H9 (cell line): ENCODE measurements around the gene PRKAG2. TPM values are rescaled to one million over a fixed set of nuclear protein-coding genes. Genes with fewer than 3 reads are reported as not detected.

ENCODE experiments used
- DNase-seq: peaks from one replicate; pipeline ENCODE4 v3.0.0-alpha.2; 2017
- H2AFZ ChIP-seq: one replicate; pipeline ENCODE4 v1.6.1; 2013; ENCODE audit warnings: mild to moderate bottlenecking, low read length, control low read depth, moderate library complexity
- H2AK5ac ChIP-seq: 2 replicates; pipeline ENCODE4 v1.6.1; 2013; ENCODE audit warnings: low read length, control low read depth, mixed read lengths; ENCODE audit not compliant: insufficient read length
- H2BK120ac ChIP-seq: one replicate; pipeline ENCODE4 v1.6.1; 2013; ENCODE audit warnings: low read depth, mild to moderate bottlenecking, low read length, control low read depth, inconsistent platforms; ENCODE audit not compliant: poor library complexity, severe bottlenecking
- H2BK12ac ChIP-seq: 2 replicates; pipeline ENCODE4 v1.6.1; 2013; ENCODE audit warnings: low read length, control low read depth, mixed read lengths, low read depth; ENCODE audit not compliant: insufficient read length
- H2BK15ac ChIP-seq: 2 replicates; pipeline ENCODE4 v1.6.1; 2013; ENCODE audit warnings: low read depth, low read length, control low read depth
- H2BK20ac ChIP-seq: one replicate; pipeline ENCODE4 v1.6.1; 2013; ENCODE audit warnings: low read depth, mild to moderate bottlenecking, low read length, control low read depth, inconsistent platforms; ENCODE audit not compliant: poor library complexity, severe bottlenecking
- H2BK5ac ChIP-seq: 2 replicates; pipeline ENCODE4 v1.6.1; 2013; ENCODE audit warnings: low read length, control low read depth, mixed read lengths; ENCODE audit not compliant: insufficient read length
- H3K14ac ChIP-seq: 2 replicates; pipeline ENCODE4 v1.6.1; 2013; ENCODE audit warnings: low read length, control low read depth; ENCODE audit not compliant: insufficient read depth
- H3K18ac ChIP-seq: 2 replicates; pipeline ENCODE4 v1.6.1; 2013; ENCODE audit warnings: low read depth, mild to moderate bottlenecking, mixed read lengths, low read length, control low read depth; ENCODE audit not compliant: insufficient read length
- H3K23ac ChIP-seq: 2 replicates; pipeline ENCODE4 v1.6.1; 2013; ENCODE audit warnings: low read length, control low read depth, mixed read lengths, low read depth; ENCODE audit not compliant: insufficient read length
- H3K23me2 ChIP-seq: 2 replicates; pipeline ENCODE4 v1.6.1; 2013; ENCODE audit warnings: low read depth, mild to moderate bottlenecking, mixed read lengths, low read length, control low read depth; ENCODE audit not compliant: insufficient read length, poor library complexity, severe bottlenecking
- H3K27ac ChIP-seq: 2 replicates; pipeline ENCODE4 v1.5.1; 2013; ENCODE audit warnings: low read length, control low read depth, mixed read lengths, low read depth; ENCODE audit not compliant: insufficient read length
- H3K27me3 ChIP-seq: 2 replicates; pipeline ENCODE4 v1.6.1; 2013; ENCODE audit warnings: low read length, control low read depth, inconsistent platforms; ENCODE audit not compliant: insufficient read depth
- H3K4ac ChIP-seq: 2 replicates; pipeline ENCODE4 v1.6.1; 2013; ENCODE audit warnings: low read depth, mild to moderate bottlenecking, control low read depth, inconsistent platforms, low read length, moderate library complexity
- H3K4me1 ChIP-seq: 2 replicates; pipeline ENCODE4 v1.6.1; 2013; ENCODE audit warnings: low read length, control low read depth, inconsistent platforms; ENCODE audit not compliant: insufficient read depth
- H3K4me2 ChIP-seq: 2 replicates; pipeline ENCODE4 v1.6.1; 2013; ENCODE audit warnings: low read length, control low read depth, mixed read lengths; ENCODE audit not compliant: insufficient read length, insufficient read depth
- H3K56ac ChIP-seq: 2 replicates; pipeline ENCODE4 v1.6.1; 2013; ENCODE audit warnings: low read depth, mild to moderate bottlenecking, mixed read lengths, low read length, control low read depth; ENCODE audit not compliant: insufficient read length
- H3K79me1 ChIP-seq: 2 replicates; pipeline ENCODE4 v1.6.1; 2013; ENCODE audit warnings: low read depth, mild to moderate bottlenecking, moderate library complexity, low read length, control low read depth, inconsistent platforms; ENCODE audit not compliant: insufficient read depth, poor library complexity, severe bottlenecking
- H3K79me2 ChIP-seq: 2 replicates; pipeline ENCODE4 v1.6.1; 2013; ENCODE audit warnings: low read length, control low read depth, inconsistent platforms; ENCODE audit not compliant: insufficient read depth
- H3K9ac ChIP-seq: 2 replicates; pipeline ENCODE4 v1.6.1; 2013; ENCODE audit warnings: low read length, control low read depth, mixed read lengths; ENCODE audit not compliant: insufficient read length; ENCODE audit errors: extremely low read depth
- H3K9me3 ChIP-seq: one replicate; pipeline ENCODE4 v1.6.1; 2013; ENCODE audit warnings: low read depth, low read length, inconsistent platforms; ENCODE audit not compliant: control insufficient read depth
- H3T11ph ChIP-seq: one replicate; pipeline ENCODE4 v1.6.1; 2013; ENCODE audit warnings: mild to moderate bottlenecking, low read length, control low read depth, inconsistent platforms
- H4K20me1 ChIP-seq: one replicate; pipeline ENCODE4 v1.6.1; 2013; ENCODE audit not compliant: control insufficient read depth, insufficient read length, insufficient read depth
- H4K5ac ChIP-seq: 2 replicates; pipeline ENCODE4 v1.6.1; 2013; ENCODE audit warnings: low read depth, mild to moderate bottlenecking, mixed read lengths, low read length, control low read depth; ENCODE audit not compliant: insufficient read length
- H4K8ac ChIP-seq: replicated peaks from 2 replicates; pipeline ENCODE4 v1.6.1; 2013; ENCODE audit warnings: low read length, control low read depth, mixed read lengths, low read depth; ENCODE audit not compliant: insufficient read length
- H4K91ac ChIP-seq: 2 replicates; pipeline ENCODE4 v1.6.1; 2013; ENCODE audit warnings: low read depth, mild to moderate bottlenecking, moderate library complexity, mixed read lengths, low read length, control low read depth; ENCODE audit not compliant: insufficient read length
- H3K27ac Mint-ChIP-seq, 3 experiments: 2 replicates in 2 of 3; 3 replicates in 1 of 3; pipeline ENCODE4 v1.8.0; 2020 to 2021; ENCODE audit warnings: mixed read lengths in 3 of 3, mild to moderate bottlenecking in 1 of 3, moderate library complexity in 1 of 3
- H3K27me3 Mint-ChIP-seq: 2 replicates; pipeline ENCODE4 v1.8.0; 2021; ENCODE audit warnings: low read depth, mild to moderate bottlenecking, moderate library complexity, mixed read lengths
- H3K36me3 Mint-ChIP-seq, 3 experiments: 2 replicates in 2 of 3; 3 replicates in 1 of 3; pipeline ENCODE4 v1.8.0; 2020 to 2021; ENCODE audit warnings: low read depth in 3 of 3, mixed read lengths in 3 of 3; ENCODE audit not compliant: insufficient read depth in 1 of 3
- H3K4me1 Mint-ChIP-seq, 2 experiments: 2 replicates each; pipeline ENCODE4 v1.8.0; 2020; ENCODE audit warnings: mixed read lengths in 2 of 2
- H3K4me3 Mint-ChIP-seq, 2 experiments: 2 replicates in 1 of 2; 3 replicates in 1 of 2; pipeline ENCODE4 v1.8.0; 2020 to 2021; ENCODE audit warnings: mild to moderate bottlenecking in 2 of 2, mixed read lengths in 2 of 2, moderate library complexity in 1 of 2
- H3K9me3 Mint-ChIP-seq, 2 experiments: 2 replicates in 1 of 2; 3 replicates in 1 of 2; pipeline ENCODE4 v1.8.0; 2020; ENCODE audit warnings: mild to moderate bottlenecking in 2 of 2, mixed read lengths in 2 of 2, moderate library complexity in 1 of 2
- WGBS: extraction: QIAGEN DNeasy Blood & Tissue Kit; methylation state at CpG from one replicate; pipeline ENCODE4 v1.1.7; 2013; ENCODE audit warnings: missing lambda C conversion rate, low lambda C conversion rate, mixed read lengths; ENCODE audit not compliant: insufficient read length; ENCODE audit errors: extremely low coverage; 5-methylcytosine and 5-hydroxymethylcytosine counted together
- total RNA-seq: library from RNA; stranded (reverse); gene quantifications from 2 replicates; pipeline ENCODE4 v1.2.1, GENCODE V29; 2021
- TF ChIP-seq, protein P1 (sequence below): fragments of 200-600 bp; sonication (generic); conservative IDR thresholded peaks from 3 replicates; pipeline ENCODE4 v1.8.0; 2021; ENCODE audit warnings: antibody characterized with exemption, mild to moderate bottlenecking

PRKAG2 gene
- total RNA-seq, 1 experiment from 2014 or later: 11.8 TPM

GRCh38 chr7:151884312-151885201 is 7.6 kb upstream of the PRKAG2 start:
- Histone ChIP-seq H3K23me2 (no peaks in the 10 kb centered on the region), H3K27me3 (no peaks in the 10 kb centered on the region), H4K20me1 (no peaks in the 10 kb centered on the region), H3K4me2 (no peak overlapping the region), H3K18ac (no peak overlapping the region), H2AFZ (no peak overlapping the region), H2BK12ac (no peak overlapping the region), H3K9ac (no peak overlapping the region), H3T11ph (no peak overlapping the region), H2BK20ac (no peak overlapping the region), H3K56ac (no peak overlapping the region), H3K23ac (no peak overlapping the region), H3K79me1 (no peaks in the 10 kb centered on the region), H4K8ac (no peak overlapping the region), H2BK120ac (no peak overlapping the region), H3K14ac (no peak overlapping the region), H3K4ac (no peak overlapping the region), H2AK5ac (no peak overlapping the region), H4K91ac (no peak overlapping the region), H3K4me1 (no peaks in the 10 kb centered on the region), H4K5ac (no peak overlapping the region), H3K27ac (no peak overlapping the region), H2BK15ac (no peak overlapping the region), H3K9me3 (no peaks in the 10 kb centered on the region), H3K79me2 (no peaks in the 10 kb centered on the region), H2BK5ac (no peak overlapping the region)
- WGBS: no CpG with 5 or more reads among the region's 15 CpGs
- peaks cover 87% of the 10 kb centered on the region for H3K27me3 Mint-ChIP-seq
- H3K27ac Mint-ChIP-seq: no peak overlapping the region
- TF ChIP-seq, protein P1, sequence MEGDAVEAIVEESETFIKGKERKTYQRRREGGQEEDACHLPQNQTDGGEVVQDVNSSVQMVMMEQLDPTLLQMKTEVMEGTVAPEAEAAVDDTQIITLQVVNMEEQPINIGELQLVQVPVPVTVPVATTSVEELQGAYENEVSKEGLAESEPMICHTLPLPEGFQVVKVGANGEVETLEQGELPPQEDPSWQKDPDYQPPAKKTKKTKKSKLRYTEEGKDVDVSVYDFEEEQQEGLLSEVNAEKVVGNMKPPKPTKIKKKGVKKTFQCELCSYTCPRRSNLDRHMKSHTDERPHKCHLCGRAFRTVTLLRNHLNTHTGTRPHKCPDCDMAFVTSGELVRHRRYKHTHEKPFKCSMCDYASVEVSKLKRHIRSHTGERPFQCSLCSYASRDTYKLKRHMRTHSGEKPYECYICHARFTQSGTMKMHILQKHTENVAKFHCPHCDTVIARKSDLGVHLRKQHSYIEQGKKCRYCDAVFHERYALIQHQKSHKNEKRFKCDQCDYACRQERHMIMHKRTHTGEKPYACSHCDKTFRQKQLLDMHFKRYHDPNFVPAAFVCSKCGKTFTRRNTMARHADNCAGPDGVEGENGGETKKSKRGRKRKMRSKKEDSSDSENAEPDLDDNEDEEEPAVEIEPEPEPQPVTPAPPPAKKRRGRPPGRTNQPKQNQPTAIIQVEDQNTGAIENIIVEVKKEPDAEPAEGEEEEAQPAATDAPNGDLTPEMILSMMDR: no peak
- no peaks in the 10 kb centered on the region for H3K36me3 Mint-ChIP-seq
- no peaks in the 10 kb centered on the region for H3K9me3 Mint-ChIP-seq
- H3K4me1 Mint-ChIP-seq: peaks cover 0 to 6% of the 10 kb centered on the region in 2 experiments; a peak in 1 of 4 replicates
- H3K4me3 Mint-ChIP-seq: no peak overlapping the region
- no peak for DNase-seq
